ENCODE measurements around the gene TFPI. TPM values are rescaled to one million over a fixed set of nuclear protein-coding genes. Genes with fewer than 3 reads are reported as not detected.
"Not testable (repeated sequence)": the region's sequence is repeated elsewhere in the genome, so short reads cannot be mapped to it uniquely, and the experiment has no call there.

The TFPI gene
- polyA plus RNA-seq, 4 donors: 29.1 to 46.8 (median 37.8) TPM

GRCh38 chr2:187554704-187555082 is 458 bp upstream of the TFPI start:
- no peak for DNase-seq (ENCODE audit: low read depth in 4 of 4, low spot score in 2 of 4)

- DNase-seq (ENCODE audit: low read depth in 4 of 4, low spot score in 2 of 4): no peak
These were observed 1.2 kb downstream of the TFPI start for GRCh38 chr2:187552828-187553681.

- DNase-seq (ENCODE audit: low read depth in 4 of 4, low spot score in 2 of 4): no peak
These were observed 1.9 kb downstream of the TFPI start for GRCh38 chr2:187552381-187552780.

- no peak for DNase-seq (ENCODE audit: low read depth in 4 of 4, low spot score in 2 of 4)
These were observed 3.4 kb downstream of the TFPI start for GRCh38 chr2:187550857-187551256.

GRCh38 chr2:187549951-187550555 is 4.2 kb downstream of the TFPI start:
- no peak for DNase-seq (ENCODE audit: low read depth in 4 of 4, low spot score in 2 of 4)

GRCh38 chr2:187549193-187549592 is 5.0 kb downstream of the TFPI start:
- DNase-seq (ENCODE audit: low read depth in 4 of 4, low spot score in 2 of 4): no peak

- no peak for DNase-seq (ENCODE audit: low read depth in 4 of 4, low spot score in 2 of 4)
These were observed 5.6 kb downstream of the TFPI start for GRCh38 chr2:187548656-187549055.

GRCh38 chr2:187547353-187547979 is 6.8 kb downstream of the TFPI start:
- no peak for DNase-seq (ENCODE audit: low read depth in 4 of 4, low spot score in 2 of 4)

GRCh38 chr2:187546762-187547333 is 7.4 kb downstream of the TFPI start:
- DNase-seq (ENCODE audit: low read depth in 4 of 4, low spot score in 2 of 4): no peak

DNA sequence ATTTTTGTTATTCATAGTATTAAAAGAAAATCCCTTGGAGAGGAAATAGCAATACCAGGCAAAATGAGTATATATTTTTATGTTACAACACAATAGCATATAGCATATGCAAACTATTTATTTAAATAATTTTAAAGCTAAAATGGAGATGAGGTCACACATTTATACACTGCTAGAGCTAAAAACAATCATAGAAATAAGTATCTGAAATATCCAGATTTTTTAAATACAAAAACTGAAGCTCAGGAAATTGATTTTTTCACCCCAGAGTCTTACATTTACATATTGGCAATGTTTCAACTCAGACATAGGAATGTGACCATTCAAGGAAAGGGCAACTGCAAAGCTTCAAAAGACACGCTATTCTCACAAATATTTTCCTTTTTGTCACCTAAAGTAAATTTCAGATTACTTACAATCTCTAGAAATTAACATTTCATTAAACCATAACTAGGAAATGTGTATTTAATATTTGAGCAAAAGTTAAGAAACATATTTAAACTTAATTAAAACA is 8.9 kb downstream of the TFPI start:
- no peak for DNase-seq (ENCODE audit: low read depth in 4 of 4, low spot score in 2 of 4)

DNA sequence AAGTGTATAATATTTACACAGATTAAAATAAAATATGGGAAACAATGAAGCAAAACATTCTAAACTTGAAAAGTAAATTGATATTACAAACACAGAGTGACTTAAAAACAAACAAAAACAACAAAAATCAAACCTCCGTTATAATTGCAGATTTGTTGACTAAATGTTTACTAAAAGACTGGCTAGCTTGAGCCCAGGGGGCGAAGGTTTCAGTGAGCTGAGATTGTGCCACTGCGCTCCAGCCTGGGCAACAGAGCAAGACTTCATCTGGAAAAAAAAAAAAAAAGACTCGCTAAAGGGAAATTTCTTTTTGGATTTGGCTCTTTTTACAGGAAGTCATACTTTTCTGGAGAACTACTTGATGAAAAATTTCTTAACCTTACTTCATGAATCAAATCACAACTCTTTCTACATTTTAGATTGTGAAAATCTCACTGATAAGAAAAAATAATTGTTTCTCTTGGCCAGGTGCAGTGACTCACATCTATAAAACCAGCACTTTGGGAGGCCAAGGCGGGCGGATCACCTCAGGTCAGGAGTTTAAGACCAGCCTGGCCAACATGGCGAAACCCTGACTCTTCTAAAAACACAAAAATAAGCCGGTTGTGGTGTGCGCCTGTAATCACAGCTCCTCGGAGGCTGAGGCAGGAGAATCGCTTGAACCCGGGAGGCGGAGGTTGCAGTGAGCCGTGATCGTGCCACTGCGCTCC is 9.7 kb downstream of the TFPI start:
- no peak for DNase-seq (ENCODE audit: low read depth in 4 of 4, low spot score in 2 of 4)

GRCh38 chr2:187543488-187543887 is 10.7 kb downstream of the TFPI start:
- DNase-seq (ENCODE audit: low read depth in 4 of 4, low spot score in 2 of 4): no peak

DNA sequence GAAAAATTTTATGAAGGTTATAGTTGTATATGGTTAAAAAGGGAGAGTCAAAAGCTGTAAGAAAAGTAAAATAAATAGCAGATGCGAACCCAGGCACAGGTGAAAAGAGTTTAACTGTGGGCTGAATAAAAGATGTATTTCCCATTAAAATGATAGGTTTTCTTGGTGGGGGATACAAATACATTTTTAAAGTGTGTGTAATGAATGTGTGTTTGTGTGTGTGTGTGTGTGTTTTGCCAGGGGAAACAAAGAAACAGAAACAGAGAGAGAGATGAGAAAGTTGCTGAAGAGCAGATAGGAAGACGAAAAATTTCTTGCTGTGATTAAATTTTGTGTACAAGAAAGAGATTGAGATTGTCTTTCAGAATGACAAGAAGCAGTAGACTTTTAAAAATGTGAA is 12.1 kb downstream of the TFPI start:
- no peak for DNase-seq (ENCODE audit: low read depth in 4 of 4, low spot score in 2 of 4)

- no peak for DNase-seq (ENCODE audit: low read depth in 4 of 4, low spot score in 2 of 4)
These were observed 12.8 kb downstream of the TFPI start for GRCh38 chr2:187541086-187542085.

- DNase-seq (ENCODE audit: low read depth in 4 of 4, low spot score in 2 of 4): not testable (repeated sequence)
These were observed 16.0 kb downstream of the TFPI start for GRCh38 chr2:187538222-187538621.

- DNase-seq (ENCODE audit: low read depth in 4 of 4, low spot score in 2 of 4): not testable (repeated sequence)
These were observed 18.9 kb downstream of the TFPI start for GRCh38 chr2:187535381-187535780.

DNA sequence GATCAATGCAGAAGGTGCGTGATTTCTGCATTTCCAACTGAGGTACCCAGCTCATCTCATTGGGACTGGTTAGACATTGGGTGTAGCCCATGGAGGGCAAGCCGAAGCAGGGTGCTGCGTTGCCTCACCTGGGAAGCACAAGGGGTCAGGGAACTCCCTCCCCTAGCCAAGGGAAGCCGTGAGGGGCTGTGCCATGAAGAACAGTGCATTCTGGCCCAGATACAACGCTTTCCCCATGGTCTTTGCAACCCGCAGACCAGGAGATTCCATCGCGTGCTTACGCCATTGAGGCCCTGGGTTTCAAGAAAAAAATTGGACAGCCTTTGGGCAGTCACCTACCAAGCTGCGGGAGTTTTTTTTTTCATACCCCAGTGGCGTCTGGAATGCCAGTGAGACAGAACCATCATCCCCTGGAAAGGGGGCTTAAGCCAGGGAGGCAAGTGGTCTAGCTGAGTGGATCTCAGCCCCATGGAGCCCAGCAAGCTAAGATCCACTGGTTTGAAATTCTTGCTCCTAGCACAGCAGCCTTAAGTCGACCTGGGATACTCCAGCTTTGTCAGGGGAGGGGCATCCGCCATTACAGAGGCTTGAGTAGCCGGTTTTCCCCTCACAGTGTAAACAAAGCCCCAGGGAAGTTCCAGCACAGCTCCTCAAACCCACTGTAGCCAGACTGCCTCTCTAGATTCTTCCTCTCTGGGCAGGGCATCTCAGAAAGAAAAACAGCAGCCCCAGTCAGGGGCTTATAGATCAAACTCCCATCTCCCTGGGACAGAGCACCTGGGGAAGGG is 21.7 kb downstream of the TFPI start:
- DNase-seq (ENCODE audit: low read depth in 4 of 4, low spot score in 2 of 4): no peak

- no peak for DNase-seq (ENCODE audit: low read depth in 4 of 4, low spot score in 2 of 4)
These were observed 24.1 kb downstream of the TFPI start for GRCh38 chr2:187529977-187530721.

Measured in left renal cortex interstitium (tissue), 4 donors.